AG04449 (cell line): Measurements from ENCODE around the gene IL22RA2.

Experiments
- CTCF ChIA-PET: fragments of 350-600 bp; formaldehyde crosslinking; extraction: SDS; loops from one replicate; lab custom pipeline; 2021; ENCODE audit warnings: antibody characterized with exemption; lab: Yijun Ruan, JAX
- POLR2A ChIA-PET: fragments of 400-600, 350-600 bp; formaldehyde crosslinking; extraction: SDS; loops from one replicate; lab custom pipeline; 2020; ENCODE audit warnings: antibody characterized with exemption, inconsistent platforms; lab: Yijun Ruan, JAX
- DNase-seq: peaks from one replicate; pipeline ENCODE4 v3.0.0-alpha.2; 2010; ENCODE audit warnings: low read depth, low spot score
- H3K4me3 ChIP-seq: 2 replicates; pipeline ENCODE4 v1.5.1; 2011; ENCODE audit warnings: low read depth, mild to moderate bottlenecking, control low read depth, low read length
- CTCF ChIP-seq: IDR thresholded peaks from one replicate; pipeline ENCODE4 v1.5.1; 2011; ENCODE audit warnings: mild to moderate bottlenecking, moderate library complexity, low read length, control low read depth, inconsistent platforms; ENCODE audit not compliant: insufficient read depth; ENCODE audit errors: missing control alignments

Gene IL22RA2

DNA sequence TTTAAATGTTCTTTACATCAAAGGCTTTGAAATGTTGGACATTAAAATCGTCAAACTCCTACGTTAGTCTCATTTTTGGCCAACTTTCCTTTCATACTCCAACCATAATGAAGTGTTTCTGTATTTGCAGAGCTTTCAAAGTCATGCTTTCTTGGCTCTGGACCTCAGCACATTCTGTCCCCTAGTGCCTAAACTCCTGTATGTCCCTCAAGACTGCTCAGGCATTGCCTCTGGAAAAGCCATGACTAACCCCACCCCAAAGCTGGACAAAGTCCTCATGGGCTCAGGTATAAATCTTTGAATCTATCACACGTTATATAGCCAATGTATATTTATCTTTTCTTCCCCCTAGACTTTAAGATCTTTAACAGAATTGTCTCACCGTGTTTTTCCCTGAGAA is 26.8 kb upstream of the IL22RA2 start:
- H3K4me3 ChIP-seq: no peak overlapping the region
- POLR2A ChIA-PET: no interaction called here
- CTCF ChIA-PET: no interaction called here
- TF ChIP-seq CTCF: no peak
- DNase-seq: no peak

- CTCF ChIA-PET: no interaction called here
- no peak for DNase-seq
- no peak for TF ChIP-seq CTCF
- H3K4me3 ChIP-seq: no peak overlapping the region
- POLR2A ChIA-PET: no interaction called here
Measured at GRCh38 chr6:137197684-137198645, 24.5 kb upstream of the IL22RA2 start.

- TF ChIP-seq CTCF: no peak
- CTCF ChIA-PET: no interaction called here
- POLR2A ChIA-PET: no interaction called here
- DNase-seq: no peak
- no peak overlapping the region for H3K4me3 ChIP-seq
Measured at GRCh38 chr6:137193256-137194070, 20.0 kb upstream of the IL22RA2 start.

- TF ChIP-seq CTCF: no peak
- ChIA-PET CTCF (no interaction called here), POLR2A (no interaction called here)
- DNase-seq: no peak
- no peak overlapping the region for H3K4me3 ChIP-seq
Measured at GRCh38 chr6:137192821-137193220, 19.4 kb upstream of the IL22RA2 start.

- CTCF ChIA-PET: no interaction called here
- H3K4me3 ChIP-seq: no peak overlapping the region
- DNase-seq: no peak
- no peak for TF ChIP-seq CTCF
- POLR2A ChIA-PET: no interaction called here
Measured at GRCh38 chr6:137191670-137192069, 18.2 kb upstream of the IL22RA2 start.

GRCh38 chr6:137191236-137191635 is 17.8 kb upstream of the IL22RA2 start:
- TF ChIP-seq CTCF: no peak
- no peak overlapping the region for H3K4me3 ChIP-seq
- CTCF ChIA-PET: no interaction called here
- POLR2A ChIA-PET: no interaction called here
- no peak for DNase-seq
